ENCODE measurements around the gene TPT1.
"Not testable (repeated sequence)": the region's sequence is repeated elsewhere in the genome, so short reads cannot be mapped to it uniquely, and the experiment has no call there.

The TPT1 gene

DNA sequence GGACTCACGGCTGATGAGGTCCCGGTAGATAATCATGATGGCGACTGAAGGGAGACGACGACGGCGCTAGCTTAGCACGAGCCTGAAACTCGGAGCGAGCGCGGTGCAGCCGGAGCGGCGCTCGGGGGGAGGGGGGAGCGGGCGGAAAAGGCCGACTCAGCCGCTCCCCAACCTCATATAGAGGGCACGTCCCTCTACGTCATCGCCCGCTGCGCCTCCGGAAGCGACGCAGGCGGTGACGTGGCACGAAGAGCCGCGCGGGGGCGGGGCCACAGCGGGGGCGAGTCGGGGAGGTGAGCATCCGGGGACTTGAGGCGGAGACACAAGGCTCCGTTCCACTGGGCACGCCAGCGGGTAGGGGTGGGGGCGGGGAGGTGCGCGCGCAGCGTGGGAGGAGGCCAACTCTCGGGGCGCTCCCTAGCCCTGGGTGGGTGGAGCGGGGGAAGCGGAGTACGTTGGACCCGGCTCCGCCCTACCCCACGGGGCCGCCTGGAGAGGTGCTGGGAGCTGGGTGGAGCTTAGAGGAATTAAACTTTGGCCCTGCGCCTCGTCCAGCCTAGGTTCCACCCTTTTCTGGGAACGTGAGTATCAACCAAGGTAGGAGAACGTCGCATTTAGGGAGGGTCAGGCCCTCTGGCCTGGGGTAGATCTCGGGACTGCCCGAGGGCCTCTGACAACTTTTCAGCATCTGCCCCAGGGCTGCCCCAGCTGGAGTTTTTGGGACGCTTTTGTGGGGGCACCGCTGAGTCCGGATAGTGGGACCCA lies at the start of gene TPT1:
Gene TPT1 (minus strand): TSS at position 150 of the 765 bp plus-strand sequence. CDS start 114 bp downstream, at position 36.
- no peaks in the 10 kb centered on the region for H3K27me3 Mint-ChIP-seq (ENCODE audit: low read depth)
- no peaks in the 10 kb centered on the region for H3K9me3 Mint-ChIP-seq
- peak within 1 kb of the TSS; percentile 99 for H3K27ac Mint-ChIP-seq
- peak within 1 kb of the TSS; percentile 96 for H3K4me3 Mint-ChIP-seq
- peaks cover 47% of the 10 kb centered on the region for H3K4me1 Mint-ChIP-seq (ENCODE audit: low read depth)
- H3K36me3 Mint-ChIP-seq (ENCODE audit: low read depth) = peaks cover 52% of the 10 kb centered on the region

DNA sequence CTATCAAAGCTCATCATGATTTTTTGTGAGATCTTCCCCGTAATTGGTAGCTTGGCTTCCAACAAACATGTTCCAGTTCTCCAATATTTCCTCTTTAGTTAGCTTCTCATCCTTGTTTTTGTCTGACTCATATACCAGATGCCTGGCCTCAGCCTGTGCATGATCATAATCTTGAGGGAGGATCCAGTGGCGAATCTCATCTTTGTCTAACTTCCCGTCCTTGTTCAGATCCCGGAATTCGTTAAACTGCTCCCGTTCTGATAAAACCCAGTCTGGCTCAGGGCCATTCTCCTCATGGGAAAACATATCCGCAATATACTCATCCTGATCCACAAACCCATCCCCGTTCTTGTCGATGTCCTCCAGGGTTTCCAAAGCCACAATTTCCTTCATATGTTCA lies 49.4 kb upstream of the TPT1 start:
- H3K27ac Mint-ChIP-seq; H3K9me3 Mint-ChIP-seq; H3K27me3 Mint-ChIP-seq (ENCODE audit: low read depth); H3K4me3 Mint-ChIP-seq: not testable (repeated sequence)
- peaks cover 16% of the 10 kb centered on the region for H3K4me1 Mint-ChIP-seq (ENCODE audit: low read depth)
- H3K36me3 Mint-ChIP-seq (ENCODE audit: low read depth) = peaks cover 28% of the 10 kb centered on the region

DNA sequence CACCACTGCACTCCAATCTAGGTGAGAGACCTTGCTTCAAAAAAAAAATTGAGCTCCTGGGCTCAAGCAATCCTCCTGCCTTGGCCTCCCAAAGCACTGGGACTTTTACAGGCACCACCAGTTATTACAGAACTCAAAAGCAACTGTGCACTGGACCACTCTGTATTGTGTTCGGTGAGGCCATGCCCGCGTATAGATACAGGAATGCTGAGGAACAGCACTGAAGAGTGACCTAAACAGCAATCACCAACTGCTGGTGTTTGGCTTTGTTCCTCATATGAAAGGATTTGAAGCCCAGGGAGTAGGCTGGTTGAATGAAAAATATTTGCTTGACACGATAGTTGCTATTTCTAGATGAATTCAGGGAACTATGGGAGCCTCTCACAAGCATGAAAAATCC lies 47.7 kb upstream of the TPT1 start:
- Mint-ChIP-seq H3K27me3 (ENCODE audit: low read depth) (no peaks in the 10 kb centered on the region), H3K27ac (no peak overlapping the region), H3K4me3 (no peak overlapping the region), H3K36me3 (ENCODE audit: low read depth) (peaks cover 31% of the 10 kb centered on the region), H3K9me3 (no peaks in the 10 kb centered on the region), H3K4me1 (ENCODE audit: low read depth) (peaks cover 6% of the 10 kb centered on the region)

DNA sequence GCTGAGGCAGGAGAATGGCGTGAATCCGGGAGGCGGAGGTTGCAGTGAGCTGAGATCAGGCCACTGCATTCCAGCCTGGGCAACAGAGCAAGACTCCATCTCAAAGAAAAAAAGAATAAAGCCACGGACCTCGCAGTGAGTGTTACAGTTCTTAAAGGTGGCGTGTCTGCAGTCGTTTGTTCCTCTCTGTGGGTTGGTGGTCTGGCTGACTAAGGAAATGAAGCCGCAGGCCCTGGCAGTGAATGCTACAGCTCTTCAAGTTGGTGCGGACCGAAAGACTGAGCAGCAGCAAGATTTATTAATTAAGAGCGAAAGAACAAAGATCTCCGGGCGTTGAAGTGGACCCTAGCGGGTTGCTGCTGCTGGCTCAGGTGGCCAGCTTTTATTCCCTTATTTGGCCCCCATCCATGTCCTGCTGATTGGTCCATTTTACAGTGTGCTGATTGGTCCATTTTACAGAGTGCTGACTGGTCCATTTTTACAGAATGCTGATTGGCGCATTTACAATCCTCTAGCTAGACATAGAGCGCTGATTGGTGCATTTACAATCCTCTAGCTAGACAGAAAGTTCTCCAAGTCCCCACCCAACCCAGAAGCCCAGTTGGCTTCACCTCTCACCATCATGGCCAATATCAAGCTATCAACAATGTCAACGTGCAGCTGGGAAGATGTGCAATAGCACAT lies 46.1 kb upstream of the TPT1 start:
- not testable (repeated sequence) for H3K4me3 Mint-ChIP-seq; H3K27me3 Mint-ChIP-seq (ENCODE audit: low read depth); H3K4me1 Mint-ChIP-seq (ENCODE audit: low read depth); H3K9me3 Mint-ChIP-seq; H3K27ac Mint-ChIP-seq
- H3K36me3 Mint-ChIP-seq (ENCODE audit: low read depth) = peaks cover 27% of the 10 kb centered on the region

DNA sequence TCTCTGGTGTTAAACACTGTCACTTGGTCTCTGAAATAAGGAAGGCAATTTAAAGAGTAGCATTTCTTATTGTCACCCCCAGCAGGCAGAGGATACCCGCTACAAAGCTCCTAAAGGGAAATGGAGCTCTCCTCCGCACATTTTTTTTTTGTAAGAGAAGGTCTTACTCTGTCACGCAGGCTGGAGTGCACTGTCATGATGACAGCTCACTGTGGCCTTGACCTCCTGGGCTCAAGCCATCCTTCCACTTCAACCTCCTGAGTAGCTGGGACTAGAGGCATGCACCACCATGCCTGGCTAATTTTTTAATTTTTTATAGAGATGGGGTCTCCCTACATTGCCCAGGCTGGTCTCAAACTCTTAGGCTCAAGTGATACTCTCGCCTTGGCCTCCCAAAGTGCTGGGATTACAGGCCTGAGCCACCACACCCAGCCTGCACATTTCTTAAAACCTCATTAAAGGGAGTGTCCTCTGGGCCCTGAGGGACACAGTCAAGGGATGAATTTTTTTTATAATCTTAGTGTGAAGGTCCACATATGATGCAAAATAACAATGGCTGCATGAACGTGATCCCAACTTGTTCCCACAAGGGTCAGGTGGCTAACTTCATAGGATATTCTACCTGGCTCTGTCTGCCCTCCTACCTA lies 45.0 kb upstream of the TPT1 start:
- peaks cover 6% of the 10 kb centered on the region for H3K4me1 Mint-ChIP-seq (ENCODE audit: low read depth)
- H3K36me3 Mint-ChIP-seq (ENCODE audit: low read depth) = peaks cover 24% of the 10 kb centered on the region
- H3K4me3 Mint-ChIP-seq = no peak overlapping the region
- no peaks in the 10 kb centered on the region for H3K9me3 Mint-ChIP-seq
- no peaks in the 10 kb centered on the region for H3K27me3 Mint-ChIP-seq (ENCODE audit: low read depth)
- H3K27ac Mint-ChIP-seq = no peak overlapping the region

DNA sequence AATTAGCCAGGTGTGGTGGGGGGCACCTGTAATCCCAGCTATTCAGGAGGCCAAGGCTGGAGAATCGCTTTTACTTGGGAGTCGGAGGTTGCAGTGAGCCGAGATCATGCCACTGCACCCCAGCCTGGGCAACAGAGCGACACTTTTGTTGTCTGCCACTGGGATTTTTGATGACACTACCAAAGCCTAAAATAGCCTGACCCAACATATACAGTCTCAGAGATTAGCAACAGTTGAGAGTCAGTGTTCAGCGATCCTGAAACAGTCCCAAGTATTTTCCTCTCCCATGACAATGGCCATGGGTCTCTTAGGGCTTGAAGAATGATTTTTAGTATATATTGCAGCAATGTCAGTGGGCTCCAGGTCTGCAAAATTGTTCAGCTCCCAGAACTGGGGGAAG lies 44.3 kb upstream of the TPT1 start:
- Mint-ChIP-seq H3K4me3 (no peak overlapping the region), H3K4me1 (ENCODE audit: low read depth) (peaks cover 6% of the 10 kb centered on the region), H3K9me3 (no peaks in the 10 kb centered on the region), H3K27me3 (ENCODE audit: low read depth) (no peaks in the 10 kb centered on the region), H3K27ac (no peak overlapping the region), H3K36me3 (ENCODE audit: low read depth) (peaks cover 20% of the 10 kb centered on the region)

DNA sequence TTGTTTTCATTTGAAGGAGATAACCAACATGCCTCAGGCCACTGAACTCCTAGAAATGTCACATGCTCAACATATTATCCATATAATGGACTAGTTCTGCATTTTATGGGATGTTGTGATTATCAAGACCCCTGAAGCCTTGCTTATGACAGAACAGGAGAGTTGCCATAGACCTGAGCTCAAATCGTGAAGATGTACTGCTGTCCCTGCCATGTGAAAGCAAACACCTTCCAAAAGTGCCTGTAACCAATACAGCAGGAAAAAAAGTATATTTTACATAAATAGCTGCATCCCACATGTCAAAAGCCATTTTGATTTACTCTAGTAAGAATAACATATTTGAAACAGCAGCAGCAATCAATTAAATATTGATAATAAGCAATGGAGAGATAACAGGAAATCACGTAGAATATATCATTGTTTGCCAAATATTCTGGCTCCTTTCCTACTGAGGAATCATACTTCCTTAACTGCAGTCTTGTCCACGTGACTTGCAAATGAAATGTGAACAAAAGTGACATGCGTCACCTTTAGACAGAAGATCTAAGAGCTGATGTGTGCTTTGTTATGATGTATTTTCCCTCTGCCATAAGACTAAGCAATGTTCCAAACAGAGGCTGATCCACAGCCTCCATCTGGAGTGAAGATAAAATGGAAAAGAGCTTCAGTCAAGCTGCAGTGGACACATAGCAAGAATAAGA lies 43.6 kb upstream of the TPT1 start:
- Mint-ChIP-seq H3K9me3 (no peaks in the 10 kb centered on the region), H3K27ac (no peak overlapping the region), H3K4me1 (ENCODE audit: low read depth) (peaks cover 6% of the 10 kb centered on the region), H3K27me3 (ENCODE audit: low read depth) (no peaks in the 10 kb centered on the region), H3K4me3 (no peak overlapping the region), H3K36me3 (ENCODE audit: low read depth) (peaks cover 18% of the 10 kb centered on the region)

DNA sequence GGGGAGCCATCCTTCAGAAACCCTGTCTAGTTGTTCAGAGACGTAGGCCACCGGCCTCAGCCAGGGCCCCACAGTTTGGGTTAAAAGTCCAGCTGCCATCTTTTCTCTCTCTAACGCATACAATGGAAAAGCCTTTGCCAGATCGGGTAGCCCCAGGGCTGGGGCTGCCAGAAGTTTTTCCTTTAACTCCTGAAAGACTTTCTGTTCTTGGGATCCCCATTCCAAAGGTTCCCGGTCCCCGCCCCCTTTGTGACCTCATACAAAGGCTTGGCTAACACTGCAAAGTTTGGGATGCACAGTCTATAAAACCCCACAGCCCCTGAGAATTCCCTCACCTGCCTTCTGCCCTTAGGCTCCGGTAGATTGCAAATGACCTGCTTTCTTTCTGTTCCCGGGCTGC lies 41.8 kb upstream of the TPT1 start:
- not testable (repeated sequence) for H3K9me3 Mint-ChIP-seq; H3K4me3 Mint-ChIP-seq; H3K4me1 Mint-ChIP-seq (ENCODE audit: low read depth); H3K27me3 Mint-ChIP-seq (ENCODE audit: low read depth); H3K27ac Mint-ChIP-seq
- peaks cover 17% of the 10 kb centered on the region for H3K36me3 Mint-ChIP-seq (ENCODE audit: low read depth)

DNA sequence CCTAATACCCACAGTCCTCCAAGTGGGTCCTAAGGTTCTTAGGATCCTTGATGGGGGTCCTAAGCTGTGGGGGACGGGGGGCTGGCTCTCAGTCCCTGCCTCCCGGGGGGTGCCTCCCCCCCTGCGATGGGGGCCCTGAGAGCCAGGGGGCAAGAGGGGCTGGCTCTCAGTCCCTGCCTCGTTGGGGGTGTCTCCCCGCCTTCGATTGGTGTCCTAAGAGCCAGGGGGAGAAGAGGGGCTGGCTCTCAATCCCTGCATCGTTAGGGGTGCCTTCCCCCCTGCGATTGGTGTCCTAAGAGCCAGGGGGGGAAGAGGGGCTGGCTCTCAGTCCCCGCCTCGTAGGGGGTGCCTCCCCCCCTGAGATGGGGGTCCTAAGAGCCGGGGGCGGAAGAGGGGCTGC lies 40.2 kb upstream of the TPT1 start:
- Mint-ChIP-seq H3K9me3 (no peaks in the 10 kb centered on the region), H3K27me3 (ENCODE audit: low read depth) (no peaks in the 10 kb centered on the region), H3K36me3 (ENCODE audit: low read depth) (peaks cover 8% of the 10 kb centered on the region), H3K27ac (no peak overlapping the region), H3K4me3 (no peak overlapping the region), H3K4me1 (ENCODE audit: low read depth) (no peaks in the 10 kb centered on the region)

DNA sequence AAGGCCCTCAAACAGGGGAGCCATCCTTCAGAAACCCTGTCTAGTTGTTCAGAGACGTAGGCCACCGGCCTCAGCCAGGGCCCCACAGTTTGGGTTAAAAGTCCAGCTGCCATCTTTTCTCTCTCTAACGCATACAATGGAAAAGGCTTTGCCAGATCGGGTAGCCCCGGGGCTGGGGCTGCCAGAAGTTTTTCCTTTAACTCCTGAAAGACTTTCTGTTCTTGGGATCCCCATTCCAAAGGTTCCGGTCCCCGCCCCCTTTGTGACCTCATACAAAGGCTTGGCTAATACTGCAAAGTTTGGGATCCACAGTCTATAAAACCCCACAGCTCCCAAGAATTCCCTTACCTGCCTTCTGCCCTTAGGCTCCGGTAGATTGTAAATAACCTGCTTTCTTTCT lies 39.7 kb upstream of the TPT1 start:
- H3K36me3 Mint-ChIP-seq (ENCODE audit: low read depth); H3K27ac Mint-ChIP-seq; H3K4me1 Mint-ChIP-seq (ENCODE audit: low read depth); H3K4me3 Mint-ChIP-seq; H3K27me3 Mint-ChIP-seq (ENCODE audit: low read depth); H3K9me3 Mint-ChIP-seq: not testable (repeated sequence)

DNA sequence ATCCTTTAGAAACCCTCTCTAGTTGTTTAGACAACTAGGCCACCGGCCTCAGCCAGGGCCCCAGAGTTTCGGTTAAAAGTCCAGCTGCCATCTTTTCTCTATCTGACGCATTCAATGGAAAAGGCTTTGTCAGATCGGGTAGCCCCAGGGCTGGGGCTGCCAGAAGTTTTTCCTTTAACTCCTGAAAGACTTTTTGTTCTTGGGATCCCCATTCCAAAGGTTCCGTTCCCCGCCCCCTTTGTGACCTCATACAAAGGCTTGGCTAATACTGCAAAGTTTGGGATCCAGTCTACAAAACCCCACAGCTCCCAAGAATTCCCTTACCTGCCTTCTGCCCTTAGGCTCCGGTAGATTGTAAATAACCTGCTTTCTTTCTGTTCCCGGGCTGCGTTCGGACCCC lies 38.5 kb upstream of the TPT1 start:
- H3K4me3 Mint-ChIP-seq; H3K27me3 Mint-ChIP-seq (ENCODE audit: low read depth); H3K9me3 Mint-ChIP-seq; H3K27ac Mint-ChIP-seq; H3K36me3 Mint-ChIP-seq (ENCODE audit: low read depth); H3K4me1 Mint-ChIP-seq (ENCODE audit: low read depth): not testable (repeated sequence)

DNA sequence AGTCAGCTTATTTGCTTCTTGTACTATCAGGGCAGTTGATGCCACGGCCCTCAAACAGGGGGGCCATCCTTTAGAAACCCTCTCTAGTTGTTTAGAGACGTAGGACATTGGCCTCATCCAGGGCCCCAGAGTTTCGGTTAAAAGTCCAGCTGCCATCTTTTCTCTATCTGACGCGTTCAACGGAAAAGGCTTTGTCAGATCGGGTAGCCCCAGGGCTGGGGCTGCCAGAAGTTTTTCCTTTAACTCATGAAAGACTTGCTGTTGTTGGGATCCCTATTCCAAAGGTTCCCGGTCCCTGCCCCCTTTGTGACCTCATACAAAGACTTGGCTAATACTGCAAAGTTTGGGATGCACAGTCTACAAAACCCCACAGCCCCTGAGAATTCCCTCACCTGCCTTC lies 37.8 kb upstream of the TPT1 start:
- H3K4me1 Mint-ChIP-seq (ENCODE audit: low read depth); H3K27me3 Mint-ChIP-seq (ENCODE audit: low read depth); H3K27ac Mint-ChIP-seq; H3K4me3 Mint-ChIP-seq; H3K9me3 Mint-ChIP-seq; H3K36me3 Mint-ChIP-seq (ENCODE audit: low read depth): not testable (repeated sequence)

DNA sequence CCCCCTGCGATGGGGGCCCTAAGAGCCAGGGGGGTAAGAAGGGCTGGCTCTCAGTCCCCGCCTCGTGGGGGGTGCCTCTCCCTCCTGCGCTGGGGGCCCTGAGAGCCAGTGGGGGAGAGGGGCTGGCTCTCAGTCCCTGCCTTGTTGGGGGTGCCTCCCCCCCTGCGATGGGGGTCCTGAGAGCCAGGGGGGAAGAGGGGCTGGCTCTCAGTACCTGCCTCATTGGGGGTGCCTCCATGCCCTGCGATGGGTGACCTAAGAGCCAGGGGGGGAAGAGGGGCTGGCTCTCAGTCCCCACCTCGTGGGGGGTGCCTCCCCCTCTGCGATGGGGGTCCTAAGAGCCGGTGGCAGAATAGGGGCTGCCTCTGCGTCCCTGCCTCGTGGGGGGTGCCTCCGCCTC lies 36.3 kb upstream of the TPT1 start:
- not testable (repeated sequence) for H3K27me3 Mint-ChIP-seq (ENCODE audit: low read depth); H3K4me3 Mint-ChIP-seq; H3K9me3 Mint-ChIP-seq

DNA sequence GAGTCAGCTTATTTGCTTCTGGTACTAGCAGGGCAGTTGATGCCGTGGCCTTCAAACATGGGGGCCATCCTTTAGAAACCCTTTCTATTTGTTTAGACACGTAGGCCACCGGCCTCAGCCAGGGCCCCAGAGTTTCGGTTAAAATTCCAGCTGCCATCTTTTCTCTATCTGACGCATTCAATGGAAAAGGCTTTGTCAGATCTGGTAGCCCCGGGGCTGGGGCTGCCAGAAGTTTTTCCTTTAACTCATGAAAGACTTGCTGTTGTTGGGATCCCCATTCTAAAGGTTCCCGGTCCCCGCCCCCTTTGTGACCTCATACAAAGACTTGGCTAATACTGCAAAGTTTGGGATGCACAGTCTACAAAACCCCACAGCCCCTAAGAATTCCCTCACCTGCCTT lies 35.7 kb upstream of the TPT1 start:
- not testable (repeated sequence) for H3K4me1 Mint-ChIP-seq (ENCODE audit: low read depth); H3K27me3 Mint-ChIP-seq (ENCODE audit: low read depth); H3K36me3 Mint-ChIP-seq (ENCODE audit: low read depth); H3K4me3 Mint-ChIP-seq; H3K9me3 Mint-ChIP-seq; H3K27ac Mint-ChIP-seq

More for the DNA sequence above, 36.3 kb upstream of the TPT1 start:
- not testable (repeated sequence) for H3K4me1 Mint-ChIP-seq (ENCODE audit: low read depth); H3K36me3 Mint-ChIP-seq (ENCODE audit: low read depth); H3K27ac Mint-ChIP-seq

DNA sequence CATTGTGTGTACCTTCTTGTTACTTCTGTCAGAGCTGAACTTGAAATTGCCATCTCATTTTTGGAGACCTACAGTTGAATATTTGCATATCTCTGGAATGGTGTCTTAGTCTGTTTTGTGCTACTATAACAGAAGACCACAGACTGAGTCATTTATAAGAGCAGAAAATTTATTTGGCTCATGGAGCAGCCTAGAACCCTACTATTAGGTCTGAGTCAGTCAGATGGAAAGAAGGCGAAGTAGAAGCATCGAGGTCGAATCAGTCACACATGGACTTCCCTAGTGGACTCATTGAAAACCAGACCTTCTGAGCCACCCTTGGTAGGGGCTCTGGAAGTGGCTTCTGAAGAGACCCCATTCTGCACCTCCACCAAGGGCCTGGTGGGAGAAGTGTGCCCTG lies 33.9 kb upstream of the TPT1 start:
- no peaks in the 10 kb centered on the region for H3K9me3 Mint-ChIP-seq
- peaks cover 6% of the 10 kb centered on the region for H3K4me1 Mint-ChIP-seq (ENCODE audit: low read depth)
- H3K36me3 Mint-ChIP-seq (ENCODE audit: low read depth) = peaks cover 3% of the 10 kb centered on the region
- H3K27ac Mint-ChIP-seq = no peak overlapping the region
- no peaks in the 10 kb centered on the region for H3K27me3 Mint-ChIP-seq (ENCODE audit: low read depth)
- no peak overlapping the region for H3K4me3 Mint-ChIP-seq

All from T-helper 1 cell treated with Interleukin-12 subunit alpha and Interleukin-12 subunit beta and Interleukin-4 antibody, amounts not matched to agents 30 μg/mL and 1 μg/mL, for 36 hours (primary cell).